ENCODE measurements around the gene DOCK1.

Gene DOCK1

DNA sequence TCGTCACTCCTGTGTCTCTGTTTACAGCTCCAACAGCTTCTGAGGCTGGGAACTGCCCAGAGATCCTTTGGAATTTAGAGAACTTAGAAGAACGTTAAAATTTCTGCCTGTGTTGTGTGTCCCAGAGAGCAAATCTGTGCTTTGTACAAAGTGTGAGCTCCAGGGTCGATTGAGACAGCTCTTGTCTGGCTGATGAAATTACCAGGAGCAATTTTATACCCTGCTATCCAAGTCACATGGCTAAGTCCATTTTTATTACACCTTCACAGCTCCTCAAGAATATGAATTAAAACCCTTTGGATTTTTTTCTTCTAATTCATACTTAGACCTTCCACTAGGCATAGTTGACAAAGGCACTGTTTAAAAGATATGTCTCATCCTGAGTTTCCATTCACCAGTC, 337.7 kb downstream of the DOCK1 start:
- no peak for DNase-seq

DNA sequence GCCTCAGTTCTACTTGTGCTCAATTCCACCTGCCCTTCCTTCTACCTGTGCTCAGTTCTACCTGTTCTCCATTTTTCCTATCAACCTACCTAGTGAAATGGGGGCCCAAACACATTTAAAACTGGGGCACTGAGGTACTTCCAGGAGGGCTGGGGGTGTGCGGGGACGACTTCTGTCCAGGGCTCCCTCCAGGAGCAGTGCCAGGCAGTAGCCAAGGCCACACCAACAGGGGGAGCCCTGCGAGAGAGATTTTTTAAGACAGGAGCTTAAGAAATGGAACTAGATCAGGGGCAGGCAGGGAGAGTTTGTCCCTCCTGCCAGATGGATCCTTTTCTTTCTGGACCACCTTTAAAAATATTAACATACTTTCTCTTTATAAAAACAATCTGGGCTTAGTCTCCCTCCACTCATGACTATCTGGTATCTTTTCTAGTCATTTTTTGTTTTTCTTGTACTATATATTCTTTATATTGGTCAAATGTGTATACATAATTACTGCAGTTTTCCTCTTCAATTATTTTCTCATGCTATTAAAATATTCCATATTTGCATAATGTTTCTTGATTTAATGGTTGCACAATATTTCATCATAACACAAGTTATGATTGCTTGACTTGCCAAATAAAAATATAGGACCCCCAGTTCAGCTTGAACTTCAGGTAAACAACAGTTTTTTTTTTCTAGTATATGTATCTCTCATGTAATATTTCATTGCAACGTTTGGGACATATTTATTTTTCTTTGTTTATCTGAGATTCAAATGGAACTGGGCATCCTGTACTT, 338.5 kb downstream of the DOCK1 start:
- peak; percentile 11 to 20 for DNase-seq

DNA sequence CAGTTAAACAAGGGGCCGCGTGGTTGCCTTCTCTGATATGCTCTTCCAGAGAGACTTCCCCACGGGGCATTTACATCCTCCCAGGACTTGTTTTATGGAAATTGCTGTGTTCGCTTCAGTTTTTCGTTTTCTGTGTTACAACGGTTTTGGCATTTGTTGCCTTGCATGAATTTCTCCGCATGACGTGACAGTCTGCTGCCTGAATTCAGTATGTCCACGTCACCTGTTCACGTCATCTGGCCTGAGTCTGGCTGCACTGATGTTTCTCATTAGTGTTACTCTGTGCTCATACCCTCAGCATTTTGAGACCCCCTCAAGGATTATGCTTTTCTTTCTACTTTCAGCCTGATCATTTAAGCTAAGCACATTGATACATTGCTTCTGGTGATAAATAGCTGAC, 340.2 kb downstream of the DOCK1 start:
- DNase-seq = no peak

DNA sequence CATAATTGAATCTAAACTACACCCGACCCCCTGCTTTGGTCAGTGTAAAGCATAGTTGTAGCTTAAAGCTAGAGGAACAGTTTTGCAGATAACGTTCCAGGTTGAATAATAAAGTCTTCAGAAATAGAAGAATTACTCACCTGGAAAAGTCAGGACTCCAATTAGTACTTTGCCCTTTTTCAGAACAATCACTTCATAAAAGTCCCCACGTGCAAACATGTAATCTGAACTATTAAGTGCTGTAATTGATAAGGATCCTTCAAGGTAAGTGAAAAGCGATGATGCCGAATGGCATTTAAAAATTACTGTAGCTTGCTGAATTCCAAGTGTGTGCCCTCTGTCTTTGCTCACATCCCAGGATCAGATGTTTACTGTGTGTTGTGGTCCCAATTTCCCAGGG, 344.8 kb downstream of the DOCK1 start:
- no peak for DNase-seq

DNA sequence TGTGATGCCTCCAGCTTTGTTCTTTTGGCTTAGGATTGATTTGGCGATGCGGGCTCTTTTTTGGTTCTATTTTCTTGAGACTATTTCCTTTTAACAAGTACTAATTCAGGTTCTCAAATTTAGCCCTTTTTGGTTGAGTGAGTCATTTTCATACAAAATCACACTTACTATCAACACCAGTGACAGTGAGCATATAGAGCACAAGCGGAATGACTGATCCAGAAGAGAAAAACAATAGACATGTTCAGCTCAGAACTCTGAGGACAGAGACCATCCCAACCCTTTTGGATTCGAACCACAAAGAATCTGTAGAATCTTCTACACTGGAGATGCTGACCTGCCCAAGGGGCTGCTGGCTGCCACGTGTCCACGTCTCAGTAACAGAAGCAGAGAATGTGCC, 347.6 kb downstream of the DOCK1 start:
- DNase-seq = no peak

DNA sequence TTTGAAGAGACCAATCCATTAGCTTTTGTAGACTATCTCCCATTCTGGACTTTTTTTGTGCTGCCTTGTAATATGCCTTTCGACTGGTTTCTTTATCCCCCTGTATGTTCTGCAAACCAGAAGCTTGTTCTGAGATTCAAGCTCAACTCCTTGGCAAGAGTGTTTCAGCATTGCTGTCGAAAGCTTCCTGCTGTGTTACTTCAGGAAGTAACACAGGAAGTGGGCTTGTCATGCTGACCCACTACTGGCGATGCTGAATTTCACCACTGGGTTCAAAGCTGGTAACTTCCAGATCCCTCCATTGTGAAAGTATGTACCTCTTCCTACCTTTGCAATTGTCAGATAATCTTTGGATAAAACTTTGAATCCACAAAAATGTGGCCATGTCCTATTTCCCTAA, 349.0 kb downstream of the DOCK1 start:
- peak; percentile 2 for DNase-seq

DNA sequence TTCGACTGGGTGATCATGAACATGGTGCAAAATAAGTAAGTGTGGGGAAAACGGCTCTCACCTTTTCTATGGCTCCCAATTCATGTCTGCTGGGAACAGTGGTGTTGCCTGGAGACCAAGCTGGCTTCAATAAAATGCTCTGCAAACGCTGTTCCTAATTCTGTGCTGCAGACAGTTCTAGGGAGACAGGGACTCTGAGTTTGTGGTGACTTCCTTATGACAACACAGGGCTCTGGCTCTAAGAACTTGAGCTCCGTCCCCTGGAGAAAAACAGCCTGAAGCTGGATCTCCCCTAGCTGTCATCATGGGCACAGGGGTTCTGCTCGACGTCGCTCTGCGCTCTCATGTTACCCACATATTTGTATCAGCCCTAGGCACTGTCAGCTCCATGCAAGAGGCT, 352.2 kb downstream of the DOCK1 start:
- DNase-seq = no peak

DNA sequence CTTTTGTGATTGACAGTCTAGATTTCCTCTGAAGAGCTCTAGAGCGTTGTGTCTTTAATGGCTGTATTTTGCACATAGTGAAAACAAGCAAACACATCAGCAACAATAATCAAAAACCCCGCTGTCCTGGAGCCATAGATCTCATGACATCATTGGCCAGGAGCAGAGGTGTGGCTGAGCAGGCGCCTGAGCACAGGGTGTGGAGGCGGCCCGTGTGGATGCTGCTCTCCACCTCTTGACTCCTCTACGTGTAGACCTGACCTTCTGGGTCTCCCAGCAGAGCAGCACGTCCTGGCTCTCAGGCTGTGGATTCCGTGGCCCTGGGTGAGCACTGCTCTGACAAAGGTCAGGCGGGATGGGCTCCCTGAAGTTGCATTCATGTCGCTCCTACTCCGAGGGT, 354.1 kb downstream of the DOCK1 start:
- DNase-seq = no peak

DNA sequence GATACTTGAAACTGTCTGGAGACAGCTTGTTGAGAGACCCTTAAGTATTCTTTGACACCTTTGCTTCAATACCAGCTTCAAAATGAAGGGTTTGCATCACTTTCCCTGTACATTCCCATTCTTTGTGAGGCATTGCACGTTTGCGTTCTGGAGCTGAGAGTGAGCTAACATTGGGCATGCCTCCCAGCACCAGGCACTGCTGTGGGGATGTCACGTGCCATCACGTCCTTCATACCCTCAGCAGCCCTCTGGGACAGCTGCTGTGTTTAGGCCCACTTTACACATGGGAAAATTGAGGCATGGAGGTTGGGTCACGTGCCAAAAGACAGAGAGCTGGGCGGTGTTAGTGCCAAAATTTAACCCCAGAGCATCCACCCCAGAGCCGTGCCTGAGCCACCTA, 357.4 kb downstream of the DOCK1 start:
- DNase-seq = no peak

DNA sequence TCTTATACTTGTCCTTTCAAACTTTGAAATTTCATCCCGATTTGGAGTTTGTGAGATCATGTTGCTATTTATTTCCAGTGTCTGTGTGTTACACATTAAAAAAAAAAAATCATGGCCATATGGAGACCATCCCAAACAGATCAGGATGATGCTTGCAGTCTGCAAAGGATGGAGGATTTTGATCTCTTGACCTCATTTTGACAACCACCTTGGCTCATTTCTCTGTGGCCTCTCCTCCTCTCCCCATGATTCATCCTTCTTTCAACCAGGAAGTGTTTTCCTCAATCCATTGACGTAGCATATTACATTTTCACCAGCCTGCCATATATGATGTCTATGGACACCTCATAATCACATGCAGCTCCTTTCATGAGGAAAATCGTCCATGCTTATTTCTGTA, 360.1 kb downstream of the DOCK1 start:
- DNase-seq = no peak

DNA sequence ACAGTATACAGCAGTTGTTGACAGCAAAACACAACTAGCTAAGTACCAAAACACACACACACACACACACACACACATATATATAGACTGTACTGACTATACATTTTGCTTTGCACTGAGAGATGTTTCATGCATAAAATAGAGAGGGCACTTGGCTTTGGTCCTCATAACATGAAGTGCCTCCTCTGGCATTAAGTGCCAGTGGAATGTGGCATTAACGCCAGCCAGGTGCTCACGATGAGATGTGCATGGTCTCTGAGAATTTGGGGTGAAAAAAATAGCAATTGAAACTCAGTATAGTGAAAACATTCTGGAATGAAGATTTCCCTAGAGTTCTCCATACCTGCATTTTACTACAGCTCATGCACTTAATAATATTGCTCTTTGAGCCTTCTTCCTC, 361.2 kb downstream of the DOCK1 start:
- no peak for DNase-seq

DNA sequence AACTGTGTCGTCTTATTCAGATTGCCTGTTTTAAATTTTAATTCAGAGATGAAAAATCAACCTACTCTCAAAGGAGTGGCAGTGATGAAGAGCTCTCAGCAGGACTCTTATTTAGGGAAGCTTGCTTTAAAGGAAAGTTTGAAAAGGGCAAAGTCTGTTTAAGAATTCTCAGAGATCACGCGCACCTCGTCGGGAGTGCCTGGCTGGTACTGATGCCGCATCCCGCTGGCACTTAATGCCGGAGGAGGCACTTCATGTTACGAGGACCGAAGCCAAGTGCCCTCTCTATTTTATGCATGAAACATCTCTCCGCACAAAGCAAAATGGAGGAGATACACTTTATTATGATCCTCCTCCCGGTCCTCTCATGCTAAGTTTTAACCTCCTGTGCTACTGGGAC, 362.2 kb downstream of the DOCK1 start:
- no peak for DNase-seq

DNA sequence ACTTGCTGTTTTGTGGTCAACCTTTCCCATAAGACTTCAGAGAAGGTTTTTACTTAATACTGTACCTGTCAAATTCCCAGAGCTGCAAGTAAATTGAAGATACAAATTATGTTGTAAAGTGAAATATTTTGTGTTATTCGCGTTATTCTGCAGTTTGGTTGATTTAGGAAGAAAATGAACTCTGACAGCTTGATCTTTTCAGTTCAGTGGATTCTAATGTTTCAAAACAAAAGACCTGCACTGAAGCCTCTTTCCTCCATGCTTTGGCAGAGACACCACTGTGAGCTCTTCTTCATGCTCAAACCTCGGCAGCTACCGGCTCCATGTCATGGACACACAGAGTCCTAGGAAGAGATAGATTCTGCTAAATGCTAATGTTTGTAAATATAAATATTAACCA, 366.8 kb downstream of the DOCK1 start:
- DNase-seq = no peak

DNA sequence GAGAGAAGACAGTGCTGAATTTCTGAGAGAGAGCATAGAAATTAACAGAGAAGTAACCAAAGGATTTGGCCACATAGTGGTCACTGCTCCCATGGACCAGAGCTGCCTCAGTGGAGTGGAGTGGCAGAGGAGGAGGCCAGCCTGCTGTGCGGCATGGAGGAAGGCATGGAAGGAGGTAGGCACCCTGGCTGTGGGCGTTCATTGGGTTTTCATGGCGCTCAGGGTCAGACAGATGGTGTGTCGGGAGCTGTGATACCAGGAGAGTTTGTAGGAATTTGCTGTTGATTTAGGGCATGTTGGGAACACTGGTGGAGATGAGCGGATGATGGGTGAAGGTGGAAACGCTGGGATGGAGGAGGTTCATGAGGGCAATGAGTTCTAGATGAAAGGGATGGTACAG, 370.0 kb downstream of the DOCK1 start:
- DNase-seq = no peak

DNA sequence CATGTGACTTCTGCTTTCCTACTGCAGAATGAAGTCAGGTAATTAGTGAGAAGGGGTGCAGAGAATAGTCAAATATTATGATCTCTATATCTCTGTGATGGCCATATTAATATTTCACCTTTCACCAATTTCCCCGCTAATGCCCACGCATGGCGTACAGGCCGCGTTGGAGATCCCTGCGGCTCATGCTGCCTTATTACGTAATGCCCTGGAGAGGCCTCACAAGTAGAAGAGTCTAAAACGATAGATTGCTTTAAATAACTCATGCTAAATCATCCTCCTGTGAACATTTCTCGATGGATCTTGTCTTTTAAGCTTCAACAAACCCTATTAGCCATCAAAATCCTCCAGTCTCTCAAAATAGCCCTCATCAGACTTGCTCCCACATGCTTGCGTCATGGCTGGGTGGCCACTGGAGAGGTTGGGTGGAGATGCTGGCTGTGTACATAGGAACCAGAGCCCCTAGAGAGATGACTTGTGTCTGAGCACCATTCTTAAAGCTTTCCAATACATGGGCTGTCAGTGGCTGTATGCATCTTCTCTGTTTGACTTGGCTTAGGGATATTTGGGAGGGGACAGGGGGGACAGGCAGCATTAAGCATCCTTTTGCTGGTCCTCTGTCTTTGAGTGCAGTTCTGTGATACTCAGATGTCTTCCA, 370.7 kb downstream of the DOCK1 start:
- no peak for DNase-seq

DNA sequence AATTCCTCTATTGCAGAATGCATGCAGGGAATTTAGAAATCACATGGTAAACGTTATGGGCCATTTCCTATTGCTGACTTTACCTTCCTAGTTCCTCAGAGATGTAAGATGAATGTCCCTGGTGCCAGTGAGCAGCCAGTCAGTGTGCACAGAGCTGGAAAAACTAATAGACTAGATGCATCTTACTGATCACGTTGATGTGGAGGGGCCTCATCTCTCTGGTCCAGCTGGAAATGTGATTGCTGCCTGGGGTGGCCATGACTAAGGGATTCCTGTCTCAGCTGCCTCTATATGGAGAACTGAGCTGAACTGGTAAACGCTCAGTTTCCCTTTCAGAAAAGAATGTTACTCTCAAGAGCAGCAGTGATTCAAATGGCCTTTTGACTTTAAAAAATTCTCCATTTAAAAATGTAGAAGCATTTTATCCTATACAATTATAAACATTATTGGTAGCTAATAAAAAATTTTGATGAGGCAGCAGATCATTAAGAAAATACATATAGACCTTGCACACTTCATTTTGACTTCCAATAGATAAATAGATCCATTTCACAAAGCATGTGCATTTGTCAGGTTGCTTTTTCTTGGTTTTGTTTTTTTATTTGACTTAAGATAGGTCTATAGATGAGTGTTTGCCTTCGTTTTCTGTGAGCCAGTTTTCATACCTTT, 371.7 kb downstream of the DOCK1 start:
- DNase-seq = no peak

DNA sequence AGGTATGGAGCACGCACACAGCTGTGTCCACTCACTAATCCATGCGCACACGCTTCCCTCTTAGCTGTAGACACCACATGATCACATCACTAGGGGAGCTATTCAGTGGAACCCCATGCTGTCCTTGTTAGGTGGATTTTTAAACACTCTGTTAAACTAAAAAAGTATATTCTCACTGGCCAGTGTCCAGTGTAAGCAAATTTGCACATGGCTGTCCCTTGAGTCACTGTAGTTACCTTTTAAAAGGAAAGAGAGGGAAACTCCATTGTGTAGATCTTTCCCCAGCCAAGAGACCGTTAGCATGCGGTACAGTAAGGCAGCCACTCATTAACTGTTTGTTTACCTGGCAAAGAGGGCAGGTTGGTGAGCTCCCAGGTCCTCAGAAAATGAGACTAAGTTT, 372.8 kb downstream of the DOCK1 start:
- no peak for DNase-seq

DNA sequence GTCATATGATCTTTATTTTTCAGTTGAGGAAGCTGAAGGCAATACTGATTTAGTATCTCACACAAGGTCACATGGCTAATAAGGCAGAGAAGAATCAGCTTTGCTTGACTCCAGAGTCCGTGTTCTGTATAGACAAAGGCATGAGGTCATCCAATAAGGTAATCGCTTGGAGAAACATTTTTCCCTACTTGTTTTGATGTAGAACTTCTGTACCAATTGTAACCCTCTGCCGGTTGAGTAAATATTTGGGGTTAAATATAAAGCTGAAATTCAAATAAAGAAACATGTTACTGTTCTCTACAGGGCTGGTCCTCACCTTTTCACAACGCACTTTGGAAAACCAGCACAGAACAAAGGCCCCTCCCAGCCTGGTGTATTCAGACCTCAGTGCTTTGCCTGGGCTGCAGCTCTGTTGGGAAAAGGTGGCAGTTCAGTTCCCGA, 374.1 kb downstream of the DOCK1 start:
- DNase-seq = no peak

DNA sequence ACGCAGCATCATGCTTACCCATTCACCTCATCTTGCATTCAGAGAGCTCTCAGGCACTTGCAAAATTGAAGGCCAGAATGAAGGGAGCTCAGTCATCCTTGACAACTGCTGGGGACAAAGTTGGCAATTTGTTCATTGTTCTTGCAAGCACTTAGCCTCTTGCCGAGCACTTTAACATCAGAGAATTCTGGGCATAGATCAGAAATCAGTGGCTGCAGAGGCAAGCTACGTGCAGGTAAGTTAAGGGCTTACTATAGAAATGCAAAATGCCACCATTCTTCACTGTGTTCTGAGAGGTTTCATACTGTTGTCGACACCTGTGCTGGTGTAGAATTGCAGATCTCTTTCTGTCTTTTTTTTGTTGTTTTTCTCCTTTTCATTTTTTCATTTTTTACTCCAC, 375.2 kb downstream of the DOCK1 start:
- DNase-seq = no peak

DNA sequence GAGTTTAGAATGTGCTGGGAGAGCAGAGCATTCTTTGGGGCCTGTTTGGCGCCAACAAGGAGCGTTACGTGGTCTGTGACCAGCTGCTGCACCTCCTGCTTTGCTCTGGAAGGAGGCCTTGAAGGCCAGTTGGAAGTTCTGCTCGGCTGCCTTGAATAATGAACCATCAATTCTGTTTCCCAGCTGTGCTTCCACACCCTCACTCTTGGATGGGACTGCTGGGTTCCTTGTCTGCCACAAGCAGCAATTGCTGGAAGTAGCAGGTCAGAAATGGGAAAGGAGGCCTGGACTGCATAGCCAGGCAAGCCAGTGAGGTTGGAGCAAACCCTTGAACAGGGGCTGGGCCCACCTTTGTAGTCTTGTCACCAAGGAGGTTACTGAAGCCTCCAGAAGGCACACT, 377.8 kb downstream of the DOCK1 start:
- DNase-seq = no peak

DNA sequence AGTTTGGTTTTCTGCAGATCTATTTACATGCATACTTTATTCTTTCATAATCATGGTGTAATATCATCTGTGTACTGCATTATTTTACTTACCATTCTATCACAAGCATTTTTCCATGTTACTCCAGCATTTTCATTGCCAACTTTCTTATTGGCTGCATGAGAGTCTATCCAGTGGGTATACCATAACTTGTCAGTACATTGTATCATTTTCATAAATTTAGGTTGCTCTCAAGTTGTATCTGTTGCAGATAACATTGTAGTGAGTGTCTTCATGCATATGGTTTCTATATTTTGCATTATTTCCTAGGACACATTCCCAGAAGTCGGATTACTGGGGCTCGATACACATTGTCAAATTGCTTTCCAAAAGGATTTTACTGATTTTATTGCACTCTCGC, 378.3 kb downstream of the DOCK1 start:
- DNase-seq = no peak

DNA sequence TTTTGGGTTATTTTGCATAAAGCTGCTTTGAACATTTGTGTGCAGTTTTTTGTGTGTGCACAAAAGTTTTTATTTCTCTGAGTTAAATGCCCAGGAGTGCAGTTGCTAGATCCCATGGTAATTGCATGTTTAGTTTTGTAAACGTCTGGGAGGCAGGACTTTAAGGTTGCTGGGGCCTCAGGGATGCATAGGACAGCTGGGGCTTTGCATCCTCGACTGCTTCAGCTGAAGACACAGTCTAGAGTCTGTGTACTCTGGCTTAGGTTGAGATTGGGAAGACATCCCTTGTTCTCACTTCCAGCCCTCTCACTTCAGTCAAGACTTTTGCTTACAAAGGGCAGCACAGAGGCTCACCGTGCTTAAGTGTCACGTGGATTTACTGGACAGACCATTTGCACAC, 385.6 kb downstream of the DOCK1 start:
- DNase-seq = no peak

DNA sequence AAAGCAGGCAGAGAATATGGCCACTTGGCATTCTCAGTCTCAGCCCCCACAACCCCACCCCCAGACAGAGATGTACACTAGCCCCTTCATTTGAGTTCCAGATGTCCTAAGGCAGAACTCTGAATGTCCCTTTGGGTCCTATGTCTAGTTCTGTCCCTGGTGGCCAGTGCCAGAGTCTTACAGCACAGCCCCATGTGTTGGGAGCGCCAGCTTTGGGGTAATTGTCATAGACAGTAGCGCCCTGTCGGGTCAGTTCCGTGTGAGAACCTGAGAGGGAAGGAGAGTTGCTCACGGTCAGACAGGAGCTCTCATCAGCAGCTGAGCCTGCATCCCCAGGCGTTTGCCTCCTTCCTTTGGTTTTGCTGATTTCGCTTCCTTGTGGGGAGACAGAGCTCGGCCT, 386.1 kb downstream of the DOCK1 start:
- DNase-seq = no peak

DNA sequence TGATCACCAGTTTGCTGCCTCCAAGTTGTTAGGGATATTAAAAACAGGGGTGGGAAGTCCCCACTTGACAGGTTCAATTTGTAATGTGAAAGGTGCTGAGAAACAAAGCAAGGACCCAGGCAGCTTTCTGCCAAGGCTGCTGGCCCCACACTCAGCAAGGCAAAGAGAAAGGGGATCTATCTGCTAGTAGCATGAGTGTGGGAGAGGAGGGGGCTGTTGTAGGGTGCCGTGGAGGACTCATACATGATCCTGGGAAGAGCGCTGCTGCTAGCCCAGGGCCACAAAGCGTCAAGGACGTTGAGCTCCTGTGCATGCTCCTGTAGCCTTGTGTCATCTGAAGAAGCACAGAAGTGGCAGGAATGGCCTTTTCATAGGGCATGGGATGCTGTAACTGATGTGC, 387.7 kb downstream of the DOCK1 start:
- no peak for DNase-seq
